GM19240 (cell line): ENCODE data around the gene LIMK2.
"Not testable (repeated sequence)": the region's sequence is repeated elsewhere in the genome, so short reads cannot be mapped to it uniquely, and the experiment has no call there.

Experiments
- DNase-seq: peaks from one replicate; pipeline ENCODE4 v3.0.0; 2011; ENCODE audit warnings: low spot score; ENCODE audit not compliant: insufficient read length

The LIMK2 gene

GRCh38 chr22:31243339-31244045 is 31.4 kb downstream of the LIMK2 start:
- DNase-seq, result no peak

GRCh38 chr22:31244046-31244942 is 32.2 kb downstream of the LIMK2 start:
- DNase-seq, result no peak

DNA sequence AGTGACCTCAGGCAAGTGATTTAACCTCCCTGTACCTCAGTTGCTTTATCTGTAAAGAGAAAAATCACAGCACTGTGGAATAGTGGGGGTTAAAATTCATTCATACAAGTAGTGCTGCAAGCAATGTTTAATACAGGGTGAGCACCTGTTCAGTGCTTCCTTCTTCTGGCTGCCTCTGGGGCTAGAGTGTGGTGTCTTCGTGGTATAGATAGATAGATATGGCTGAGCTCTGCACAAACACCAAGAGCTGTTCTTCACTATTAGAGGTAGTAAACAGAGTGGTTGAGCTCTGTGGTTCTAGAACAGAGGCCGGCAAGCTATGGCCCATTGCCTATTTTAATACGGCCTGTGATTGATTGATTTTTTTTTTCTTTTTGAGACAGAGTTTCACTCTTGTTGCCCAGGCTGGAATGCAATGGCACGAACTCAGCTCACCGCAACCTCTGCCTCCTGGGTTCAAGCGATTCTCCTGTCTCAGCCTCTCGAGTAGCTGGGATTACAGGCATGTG is 32.9 kb downstream of the LIMK2 start:
- DNase-seq, result no peak

DNA sequence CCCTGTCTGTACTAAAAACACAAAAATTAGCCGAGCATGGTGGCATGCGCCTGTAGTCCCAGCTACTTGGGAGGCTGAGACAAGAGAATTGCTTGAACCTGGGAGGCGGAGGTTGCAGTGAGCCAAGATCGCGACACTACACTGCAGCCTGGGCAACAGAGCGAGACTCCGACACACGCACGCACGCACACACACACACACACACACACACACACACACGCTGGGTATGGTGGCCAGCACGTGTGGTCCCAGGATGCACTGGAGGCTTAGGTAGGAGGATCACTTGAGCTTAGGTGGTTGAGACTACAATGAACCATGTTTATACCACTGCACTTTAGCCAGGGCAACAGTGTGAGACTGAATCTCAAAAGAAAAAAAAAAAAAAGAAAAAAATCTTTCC is 33.9 kb downstream of the LIMK2 start:
- DNase-seq, result not testable (repeated sequence)

GRCh38 chr22:31246687-31247086 is 34.6 kb downstream of the LIMK2 start:
- DNase-seq, result no peak

DNA sequence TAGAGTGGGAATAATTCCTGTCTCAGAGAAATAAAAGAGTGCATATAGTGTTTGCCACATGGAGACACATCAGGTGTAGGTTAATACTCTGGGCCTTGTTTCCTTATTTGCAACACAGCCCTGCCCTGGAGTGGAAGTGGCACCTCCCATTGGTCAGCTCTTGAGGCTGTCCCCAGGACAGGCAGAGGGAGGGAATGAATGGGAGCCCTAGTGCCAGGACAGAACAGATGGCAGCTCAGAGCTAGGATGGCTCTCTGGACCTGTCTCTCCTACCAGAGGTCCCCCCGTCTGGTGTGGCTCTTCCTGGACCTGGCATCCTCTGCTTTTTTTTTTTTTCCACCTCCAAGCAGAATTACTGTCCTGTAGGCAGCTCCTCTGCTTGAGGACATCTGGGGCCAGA is 35.6 kb downstream of the LIMK2 start:
- no peak for DNase-seq

DNA sequence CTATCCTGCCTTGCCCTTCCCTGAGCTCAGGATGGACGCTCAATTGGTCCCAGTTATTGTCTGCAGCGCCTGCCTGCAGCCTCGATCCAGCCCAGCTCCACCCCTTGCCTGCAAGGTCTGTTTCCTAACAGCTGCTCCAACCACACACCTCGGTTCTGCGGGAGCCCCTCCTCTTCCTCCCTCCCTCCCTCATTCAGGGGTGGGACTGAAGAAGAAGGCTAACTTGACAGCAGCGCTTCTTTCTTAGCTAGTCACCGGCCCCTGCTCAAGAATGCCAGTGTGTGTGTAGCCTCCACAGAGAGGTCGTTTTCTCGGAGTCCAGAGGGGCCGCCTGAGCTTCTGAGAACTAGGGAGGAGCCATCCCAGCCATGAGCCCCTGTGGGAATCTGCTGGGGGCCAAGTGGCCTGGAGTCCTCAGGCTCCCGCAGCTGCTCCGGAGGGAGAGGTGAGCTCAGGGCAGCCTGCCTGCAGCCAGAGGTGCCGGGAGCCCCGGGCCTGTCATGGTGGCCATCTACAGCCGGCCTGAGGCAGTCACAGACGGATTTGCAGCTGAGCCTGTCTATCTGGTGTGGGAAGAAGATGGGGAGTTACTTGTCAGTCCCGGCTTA is 36.1 kb downstream of the LIMK2 start:
- DNase-seq, result no peak

DNA sequence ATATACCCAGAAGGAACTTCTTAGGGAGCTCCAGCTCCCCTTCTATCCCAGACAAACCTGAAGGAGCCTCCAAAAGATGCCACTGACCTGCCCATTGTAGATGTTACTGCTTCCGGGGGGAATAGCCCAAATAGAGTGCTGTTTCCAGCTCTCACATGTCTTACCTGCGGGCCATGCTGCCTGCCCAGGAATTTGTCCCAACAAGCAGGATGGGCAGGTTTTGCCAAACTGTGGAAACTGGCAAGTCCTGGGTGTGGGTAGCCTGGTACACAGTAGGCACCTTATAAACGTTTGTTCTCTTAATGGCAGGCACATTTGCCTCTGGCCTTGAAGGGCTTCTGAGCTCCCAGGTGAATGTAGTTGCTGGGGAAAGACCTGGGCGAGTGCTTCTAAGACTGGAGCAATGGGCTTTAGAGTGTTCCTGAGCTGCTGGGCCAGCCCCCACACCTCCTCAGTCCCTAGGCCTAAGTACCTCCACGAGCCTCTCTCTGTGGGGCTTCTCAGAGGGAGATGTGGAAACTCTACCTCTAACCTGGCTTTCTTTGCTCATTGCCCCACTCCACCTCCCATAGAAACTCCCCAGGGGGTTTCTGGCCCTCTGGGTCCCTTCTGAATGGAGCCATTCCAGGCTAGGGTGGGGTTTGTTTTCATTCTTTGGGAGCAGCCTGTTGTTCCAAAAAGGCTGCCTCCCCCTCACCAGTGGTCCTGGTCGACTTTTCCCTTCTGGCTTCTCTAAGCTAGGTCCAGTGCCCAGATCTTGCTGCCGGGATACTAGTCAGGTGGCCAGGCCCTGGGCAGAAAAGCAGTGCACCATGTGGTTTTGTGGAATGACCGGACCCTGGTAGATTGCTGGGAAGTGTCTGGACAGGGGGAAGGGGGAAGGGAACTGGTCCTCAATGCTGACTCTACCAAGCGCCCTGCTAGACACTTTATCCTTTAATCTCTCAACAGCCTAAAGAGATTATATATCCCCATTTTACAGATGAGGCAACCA is 37.2 kb downstream of the LIMK2 start:
- DNase-seq, result no peak

DNA sequence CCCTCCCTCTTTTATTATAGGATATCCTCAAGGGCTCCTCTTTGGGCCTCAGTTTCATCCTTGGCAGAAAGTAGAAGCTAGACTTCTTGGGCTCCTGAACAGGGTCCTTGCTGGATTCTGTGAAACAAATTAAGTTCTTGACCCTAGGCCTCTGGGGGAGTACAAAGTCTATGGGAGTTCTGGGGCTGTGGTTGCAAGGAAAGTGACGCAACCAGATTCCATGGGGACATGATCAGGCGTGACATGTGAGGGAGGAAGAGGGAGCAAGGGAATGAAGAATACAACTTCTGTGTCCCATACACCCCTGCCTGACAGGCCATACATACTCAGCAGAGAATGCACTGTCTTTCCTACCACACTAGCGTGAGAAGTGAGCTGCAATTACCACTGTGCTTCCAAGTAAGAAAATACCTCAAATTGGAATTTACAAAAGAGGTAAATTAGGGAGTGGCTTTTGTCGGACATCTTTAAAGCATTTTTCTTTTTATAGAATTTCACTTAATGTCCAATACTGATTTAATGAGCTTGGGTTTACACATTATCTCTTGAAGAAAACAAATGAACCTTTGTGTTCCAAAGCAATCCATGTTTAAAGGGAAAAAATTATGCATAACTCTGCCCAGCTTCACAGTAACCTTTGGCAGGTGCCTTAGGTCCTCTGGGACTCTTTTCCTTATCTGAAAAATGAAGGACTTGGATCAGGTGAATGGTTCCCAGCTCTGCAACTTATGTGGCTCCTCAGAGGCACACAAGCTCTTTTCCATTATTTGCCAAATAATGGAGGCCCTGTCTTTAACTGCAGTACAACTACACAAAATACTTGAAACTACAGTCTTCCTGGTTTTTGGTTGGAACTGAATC is 38.9 kb downstream of the LIMK2 start:
- DNase-seq, result no peak

DNA sequence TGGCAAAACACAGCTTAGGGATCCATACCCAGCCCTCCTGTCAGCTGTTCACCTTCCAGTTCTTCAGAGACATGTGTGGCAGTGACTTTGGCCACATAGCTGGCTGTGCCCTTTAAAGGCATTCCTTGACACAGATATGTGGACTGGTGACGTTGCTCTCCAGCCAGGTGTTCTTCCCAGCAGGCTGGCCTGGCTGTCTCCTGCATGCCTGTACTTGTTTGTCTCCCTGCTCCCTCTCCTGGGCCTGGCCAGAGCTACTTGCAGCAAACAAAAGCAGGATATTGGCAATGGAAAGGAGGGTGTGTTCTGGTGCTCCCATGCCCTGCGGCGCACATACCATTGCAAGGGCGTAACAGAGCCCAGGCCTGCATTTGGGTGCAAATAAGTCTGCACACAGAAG is 41.9 kb downstream of the LIMK2 start:
- no peak for DNase-seq

- DNase-seq, result no peak
These were observed 47.8 kb downstream of the LIMK2 start for GRCh38 chr22:31259798-31260473.

GRCh38 chr22:31260474-31260856 is 48.4 kb downstream of the LIMK2 start:
- DNase-seq, result no peak

DNA sequence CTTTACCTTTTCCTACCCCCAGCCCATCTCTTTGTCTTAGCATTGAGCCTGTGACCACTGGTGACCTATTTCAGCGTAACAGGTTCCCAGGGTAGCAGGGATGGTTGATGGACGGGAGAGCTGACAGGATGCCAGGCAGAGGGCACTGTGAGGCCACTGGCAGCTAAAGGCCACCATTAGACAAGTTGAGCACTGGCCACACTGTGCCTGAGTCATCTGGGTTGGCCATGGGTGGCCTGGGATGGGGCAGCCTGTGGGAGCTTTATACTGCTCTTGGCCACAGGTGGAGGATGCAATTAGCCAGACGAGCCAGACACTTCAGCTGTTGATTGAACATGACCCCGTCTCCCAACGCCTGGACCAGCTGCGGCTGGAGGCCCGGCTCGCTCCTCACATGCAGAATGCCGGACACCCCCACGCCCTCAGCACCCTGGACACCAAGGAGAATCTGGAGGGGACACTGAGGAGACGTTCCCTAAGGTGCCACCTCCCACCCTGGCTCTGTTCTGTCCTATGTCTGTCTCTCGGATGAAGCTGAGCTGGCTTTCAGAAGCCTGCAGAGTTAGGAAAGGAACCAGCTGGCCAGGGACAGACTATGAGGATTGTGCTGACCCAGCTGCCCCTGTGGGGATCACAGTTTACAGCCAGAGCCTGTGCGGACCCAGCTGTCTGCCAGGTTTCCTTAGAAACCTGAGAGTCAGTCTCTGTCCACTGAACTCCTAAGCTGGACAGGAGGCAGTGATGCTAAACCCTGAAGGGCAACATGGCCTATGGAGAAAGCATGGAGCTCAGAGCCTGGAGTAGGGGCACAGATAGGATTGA is 50.4 kb downstream of the LIMK2 start:
- DNase-seq, result no peak

DNA sequence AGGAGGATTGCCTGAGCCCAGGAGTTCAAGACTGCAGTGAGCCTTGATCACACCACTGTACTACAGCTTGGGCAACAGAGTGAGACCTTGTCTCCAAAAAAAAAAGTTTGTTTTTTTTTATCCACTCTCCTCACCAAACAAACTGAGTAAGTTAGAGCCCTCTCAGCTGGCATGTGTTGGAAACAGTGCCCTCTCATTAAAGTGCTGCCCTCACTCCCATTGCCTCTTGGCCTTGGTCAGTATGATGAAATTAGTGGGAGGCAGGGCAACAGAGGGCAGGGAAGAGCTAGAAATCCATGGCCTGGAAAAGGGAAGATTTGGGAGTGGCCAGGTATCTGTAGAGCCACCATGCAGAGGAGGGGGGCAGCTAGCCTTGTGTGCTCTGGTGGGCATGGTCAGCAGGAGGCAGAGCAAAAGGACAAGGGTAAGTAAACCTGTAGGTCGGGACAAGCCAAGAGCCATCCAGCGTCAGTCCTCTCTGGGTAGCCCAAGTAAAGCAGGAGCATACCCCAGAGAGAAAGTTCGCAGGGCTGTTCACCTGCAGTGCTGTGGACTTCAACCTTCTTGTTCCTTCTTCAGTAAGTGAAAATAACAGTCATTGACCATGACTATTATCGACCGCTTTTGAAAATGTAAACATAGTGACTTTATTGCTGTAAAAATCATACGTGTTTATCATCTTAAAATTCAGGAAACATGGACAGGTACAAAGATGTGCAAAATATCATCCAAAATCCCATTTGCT is 52.0 kb downstream of the LIMK2 start:
- no peak for DNase-seq

DNA sequence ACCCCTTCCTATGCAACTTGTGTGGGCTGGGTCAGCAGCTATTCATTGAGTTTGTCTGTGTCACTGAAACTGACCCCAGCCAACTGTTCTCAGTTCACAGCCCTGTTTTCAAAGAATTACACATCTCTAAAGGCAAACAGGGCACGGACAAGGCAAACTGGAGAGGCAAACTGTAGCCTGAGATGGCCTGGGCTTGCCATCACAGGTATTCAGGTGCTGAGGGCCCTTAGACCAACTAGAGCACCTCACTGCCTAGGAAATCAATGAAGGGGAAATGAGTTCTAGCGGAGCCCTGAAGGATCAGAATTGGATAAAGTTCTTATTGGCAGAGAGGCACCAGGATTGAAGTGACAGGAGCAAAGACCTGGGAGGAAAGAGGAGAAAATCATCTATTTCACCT is 56.2 kb downstream of the LIMK2 start:
- no peak for DNase-seq

- DNase-seq, result no peak
These were observed 57.9 kb downstream of the LIMK2 start for GRCh38 chr22:31269892-31270579.

- DNase-seq, result no peak
These were observed 58.9 kb downstream of the LIMK2 start for GRCh38 chr22:31271026-31271425.
